GM19035 (cell line): ENCODE results near the gene INCENP.
"Not testable (repeated sequence)": the region's sequence is repeated elsewhere in the genome, so short reads cannot be mapped to it uniquely, and the experiment has no call there.

Experiments
- ATAC-seq: cut with Tn5 transposase; IDR thresholded peaks from one replicate; pipeline ENCODE4 v1.9.1; 2021; ENCODE audit not compliant: unreplicated experiment

Gene INCENP

GRCh38 chr11:62166371-62166770, 42.6 kb downstream of the INCENP start:
- no peak for ATAC-seq

DNA sequence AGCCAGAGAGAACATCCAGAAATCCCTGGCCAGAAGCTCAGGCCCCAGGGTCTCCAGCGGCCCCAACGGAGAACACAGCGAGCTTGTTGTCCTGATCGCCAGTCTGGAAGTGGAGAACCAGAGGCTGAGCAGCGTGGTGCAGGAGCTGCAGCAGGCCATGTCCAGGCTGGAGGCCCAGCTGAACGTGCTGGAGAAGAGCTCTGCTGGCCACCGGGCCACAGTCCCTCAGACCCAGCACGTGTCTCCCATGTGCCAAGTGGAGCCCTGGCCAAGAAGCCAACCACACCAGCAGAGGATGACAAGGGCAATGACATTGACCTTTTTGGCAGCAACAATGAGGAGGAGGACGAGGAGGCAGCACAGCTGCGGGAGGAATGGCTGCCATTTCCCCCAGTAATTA, 45.6 kb downstream of the INCENP start:
- ATAC-seq = no peak

- no peak for ATAC-seq
These were observed 46.1 kb downstream of the INCENP start for GRCh38 chr11:62169935-62170334.

DNA sequence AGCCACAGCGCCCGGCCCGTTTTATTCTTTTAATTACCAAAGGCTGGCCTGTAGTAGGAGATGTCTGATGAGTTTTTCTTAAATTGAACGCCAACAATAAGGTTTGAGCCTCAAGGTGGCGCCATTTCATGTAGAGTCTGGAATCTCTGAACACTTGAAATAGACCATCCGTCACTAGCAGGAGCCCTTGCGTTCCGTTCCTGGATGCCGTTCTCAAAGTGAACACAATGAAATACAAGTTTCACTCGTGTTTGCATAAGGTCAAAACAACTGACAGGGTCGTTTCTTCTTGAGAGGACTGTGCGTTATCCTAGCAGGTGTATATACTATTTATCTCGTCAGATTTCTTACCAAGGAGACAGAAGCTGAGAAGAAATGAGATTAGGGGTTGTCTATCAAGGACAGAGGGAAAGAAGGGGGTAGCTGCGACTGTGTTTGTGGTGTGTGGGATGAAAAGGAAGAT, 47.5 kb downstream of the INCENP start:
- ATAC-seq = no peak

DNA sequence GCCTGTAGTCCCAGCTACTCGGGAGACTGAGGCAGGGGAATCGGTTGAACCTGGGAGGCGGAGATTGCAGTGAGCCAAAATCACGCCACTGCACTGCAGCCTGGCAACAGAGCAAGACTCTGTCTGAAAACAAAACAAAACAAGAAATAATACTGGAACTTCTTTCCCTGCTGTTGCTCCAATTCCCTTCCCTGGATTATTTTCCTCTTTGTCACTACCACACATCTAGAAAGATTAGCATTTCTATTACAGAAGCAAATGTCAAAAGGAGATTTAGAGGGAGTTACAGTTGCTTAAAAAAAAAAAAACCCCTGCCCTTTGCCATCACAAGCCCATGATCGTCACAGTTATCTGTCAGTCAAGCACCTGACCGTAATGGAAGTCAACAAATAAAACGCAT, 48.5 kb downstream of the INCENP start:
- no peak for ATAC-seq

GRCh38 chr11:62176766-62177165, 53.0 kb downstream of the INCENP start:
- no peak for ATAC-seq

GRCh38 chr11:62179995-62180394, 56.2 kb downstream of the INCENP start:
- ATAC-seq = no peak

GRCh38 chr11:62181097-62181496, 57.3 kb downstream of the INCENP start:
- ATAC-seq = no peak

- ATAC-seq = no peak
These were observed 58.5 kb downstream of the INCENP start for GRCh38 chr11:62182147-62182891.

GRCh38 chr11:62186195-62186594, 62.4 kb downstream of the INCENP start:
- no peak for ATAC-seq

GRCh38 chr11:62190011-62190410, 66.2 kb downstream of the INCENP start, which contains the start of gene SCGB1D1:
Gene SCGB1D1 (plus strand): TSS chr11:62190216. CDS start chr11:62190285, 69 bp downstream.
- no peak for ATAC-seq

GRCh38 chr11:62193952-62194351, 70.1 kb downstream of the INCENP start:
- ATAC-seq = no peak

DNA sequence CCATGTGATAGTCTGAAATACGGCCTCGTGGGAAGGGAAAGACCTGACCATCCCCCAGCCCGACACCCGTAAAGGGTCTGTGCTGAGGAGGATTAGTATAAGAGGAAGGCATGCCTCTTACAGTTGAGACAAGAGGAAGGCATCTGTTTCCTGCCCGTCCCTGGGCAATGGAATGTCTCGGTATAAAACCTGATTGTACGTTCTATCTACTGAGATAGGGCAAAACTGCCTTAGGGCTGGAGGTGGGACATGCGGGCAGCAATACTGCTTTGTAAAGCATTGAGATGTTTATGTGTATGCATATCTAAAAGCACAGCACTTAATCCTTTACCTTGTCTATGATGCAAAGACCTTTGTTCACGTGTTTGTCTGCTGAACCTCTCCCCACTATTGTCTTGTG, 71.2 kb downstream of the INCENP start:
- ATAC-seq = not testable (repeated sequence)

DNA sequence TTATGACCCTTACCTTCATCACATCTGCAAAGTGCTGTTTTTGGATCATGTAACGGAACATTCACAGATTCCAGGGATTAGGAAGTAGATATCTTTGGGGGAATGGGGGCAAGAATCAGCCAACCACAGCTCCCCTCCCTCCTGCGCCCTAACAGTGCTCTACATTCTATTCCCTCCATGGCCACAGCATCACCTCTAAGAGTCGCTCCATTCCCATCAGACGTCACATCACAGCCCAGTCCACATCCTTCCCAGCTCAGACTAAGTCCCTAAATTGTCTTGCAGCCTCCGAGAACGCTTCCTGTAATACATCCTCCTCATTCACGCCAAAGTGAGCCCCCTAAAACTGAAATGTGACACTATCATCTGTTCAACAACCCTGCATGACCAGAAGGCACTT, 72.1 kb downstream of the INCENP start:
- ATAC-seq = no peak

DNA sequence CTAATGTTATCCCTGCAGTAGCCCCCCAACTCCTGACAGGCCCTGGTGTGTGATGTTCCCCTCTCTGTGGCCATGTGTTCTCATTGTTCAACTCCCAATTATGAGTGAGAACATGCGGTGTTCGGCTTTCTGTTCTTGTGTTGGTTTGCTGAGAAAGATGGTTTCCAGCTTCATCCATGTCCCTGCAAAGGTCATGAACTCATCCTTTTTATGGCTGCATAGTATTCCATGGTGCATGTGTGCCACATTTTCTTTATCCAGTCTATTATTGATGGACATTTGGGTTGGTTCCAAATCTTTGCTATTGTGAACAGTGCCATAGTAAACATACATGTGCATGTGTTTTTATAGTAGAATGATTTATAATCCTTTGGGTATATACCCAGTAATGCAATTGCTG, 73.6 kb downstream of the INCENP start:
- not testable (repeated sequence) for ATAC-seq

DNA sequence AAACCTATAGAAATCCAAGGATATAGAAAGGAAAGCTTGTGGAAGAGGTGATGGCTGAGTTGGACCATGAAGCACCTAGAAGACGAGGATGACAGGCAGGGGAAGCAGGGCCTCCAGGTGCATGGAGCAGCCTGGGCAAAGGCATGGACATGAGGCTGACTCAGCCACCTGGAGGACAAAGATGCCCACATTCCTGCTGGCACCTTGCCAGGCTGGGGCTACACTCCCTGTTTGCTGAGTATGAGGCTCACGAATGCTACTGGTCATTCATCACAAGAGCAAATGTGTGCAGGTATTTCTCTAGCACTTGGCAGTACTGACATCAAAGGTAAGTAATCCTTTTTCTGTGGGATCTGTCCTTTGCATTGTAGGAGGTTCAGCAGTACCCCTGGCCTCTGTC, 77.6 kb downstream of the INCENP start:
- ATAC-seq = no peak
